Neural cell (in vitro differentiated cells): Measurements from ENCODE around the gene ISYNA1.

Experiments
- POLR2AphosphoS5 ChIP-seq: IDR thresholded peaks from 2 replicates; pipeline ENCODE4 v1.6.1; 2012
- SMC3 ChIP-seq: fragments of 450-650 bp; conservative IDR thresholded peaks from 2 replicates; pipeline ENCODE4 v1.6.1; 2014; ENCODE audit warnings: antibody characterized with exemption, mild to moderate bottlenecking, moderate library complexity; ENCODE audit not compliant: poor library complexity
- TAF1 ChIP-seq: IDR thresholded peaks from 2 replicates; pipeline ENCODE4 v1.6.1; 2012; ENCODE audit warnings: low read depth
- TF ChIP-seq, protein P1 (sequence below): fragments of 450-650 bp; IDR thresholded peaks from 2 replicates; pipeline ENCODE4 v1.5.1; 2014; ENCODE audit warnings: antibody characterized with exemption, mild to moderate bottlenecking, moderate library complexity; ENCODE audit not compliant: poor library complexity, severe bottlenecking

DNA sequence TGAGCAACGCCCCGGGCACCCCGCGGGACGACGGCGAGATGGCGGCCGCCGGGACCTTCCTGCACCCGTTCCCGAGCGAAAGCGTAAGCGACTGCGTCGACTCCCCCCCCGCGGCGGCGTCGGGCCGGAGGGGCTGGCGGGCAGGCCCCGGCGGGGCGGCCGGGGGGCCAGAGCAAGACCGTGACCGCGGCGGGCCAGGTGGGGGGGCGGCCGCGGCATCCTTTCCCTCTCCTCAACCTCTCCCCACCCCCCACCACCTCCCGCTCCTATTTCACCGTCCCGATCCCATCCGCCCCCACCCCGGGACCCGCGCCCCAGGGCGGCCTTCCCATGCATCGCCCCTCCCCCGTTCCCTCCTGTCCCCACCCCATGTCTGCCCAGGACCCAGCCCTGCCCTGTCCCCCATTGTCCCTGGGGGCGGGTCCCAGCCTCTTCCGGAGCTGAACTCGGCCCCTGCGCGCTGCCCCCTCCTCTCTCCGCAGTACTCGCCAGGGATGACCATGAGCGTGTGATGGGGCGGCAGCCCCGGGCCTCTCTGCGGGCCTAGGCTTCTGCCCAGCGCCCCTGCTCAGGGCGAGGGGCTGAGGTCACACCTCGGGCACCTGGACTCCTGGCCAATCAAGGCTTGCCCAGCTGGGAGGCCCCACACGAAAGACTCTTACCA lies 4.1 kb downstream of the ISYNA1 start:
- TF ChIP-seq, protein P1, sequence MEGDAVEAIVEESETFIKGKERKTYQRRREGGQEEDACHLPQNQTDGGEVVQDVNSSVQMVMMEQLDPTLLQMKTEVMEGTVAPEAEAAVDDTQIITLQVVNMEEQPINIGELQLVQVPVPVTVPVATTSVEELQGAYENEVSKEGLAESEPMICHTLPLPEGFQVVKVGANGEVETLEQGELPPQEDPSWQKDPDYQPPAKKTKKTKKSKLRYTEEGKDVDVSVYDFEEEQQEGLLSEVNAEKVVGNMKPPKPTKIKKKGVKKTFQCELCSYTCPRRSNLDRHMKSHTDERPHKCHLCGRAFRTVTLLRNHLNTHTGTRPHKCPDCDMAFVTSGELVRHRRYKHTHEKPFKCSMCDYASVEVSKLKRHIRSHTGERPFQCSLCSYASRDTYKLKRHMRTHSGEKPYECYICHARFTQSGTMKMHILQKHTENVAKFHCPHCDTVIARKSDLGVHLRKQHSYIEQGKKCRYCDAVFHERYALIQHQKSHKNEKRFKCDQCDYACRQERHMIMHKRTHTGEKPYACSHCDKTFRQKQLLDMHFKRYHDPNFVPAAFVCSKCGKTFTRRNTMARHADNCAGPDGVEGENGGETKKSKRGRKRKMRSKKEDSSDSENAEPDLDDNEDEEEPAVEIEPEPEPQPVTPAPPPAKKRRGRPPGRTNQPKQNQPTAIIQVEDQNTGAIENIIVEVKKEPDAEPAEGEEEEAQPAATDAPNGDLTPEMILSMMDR = no peak
- TF ChIP-seq TAF1 (no peak), SMC3 (no peak), POLR2AphosphoS5 (no peak)
